ENCODE results near the gene RNF207.

DNA sequence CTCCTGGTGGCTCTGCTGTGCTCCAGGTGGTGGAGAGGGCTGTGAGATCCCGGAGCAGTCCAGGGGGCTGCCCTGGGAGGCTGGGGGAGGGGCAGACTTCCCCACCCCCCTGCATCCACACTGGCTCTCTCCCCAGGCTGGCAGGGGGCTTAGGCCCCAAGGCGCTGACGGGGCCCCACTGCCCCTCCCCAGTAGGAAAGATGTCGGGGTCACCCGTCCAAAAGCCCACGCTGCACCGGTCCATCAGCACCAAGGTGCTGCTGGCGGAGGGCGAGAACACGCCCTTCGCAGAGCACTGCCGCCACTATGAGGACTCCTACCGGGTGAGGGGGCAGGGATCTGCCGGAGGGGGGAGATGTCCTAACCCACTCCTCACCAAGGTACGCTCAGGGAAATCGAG lies 5.8 kb downstream of the RNF207 start:
- TF ChIP-seq, protein P1, sequence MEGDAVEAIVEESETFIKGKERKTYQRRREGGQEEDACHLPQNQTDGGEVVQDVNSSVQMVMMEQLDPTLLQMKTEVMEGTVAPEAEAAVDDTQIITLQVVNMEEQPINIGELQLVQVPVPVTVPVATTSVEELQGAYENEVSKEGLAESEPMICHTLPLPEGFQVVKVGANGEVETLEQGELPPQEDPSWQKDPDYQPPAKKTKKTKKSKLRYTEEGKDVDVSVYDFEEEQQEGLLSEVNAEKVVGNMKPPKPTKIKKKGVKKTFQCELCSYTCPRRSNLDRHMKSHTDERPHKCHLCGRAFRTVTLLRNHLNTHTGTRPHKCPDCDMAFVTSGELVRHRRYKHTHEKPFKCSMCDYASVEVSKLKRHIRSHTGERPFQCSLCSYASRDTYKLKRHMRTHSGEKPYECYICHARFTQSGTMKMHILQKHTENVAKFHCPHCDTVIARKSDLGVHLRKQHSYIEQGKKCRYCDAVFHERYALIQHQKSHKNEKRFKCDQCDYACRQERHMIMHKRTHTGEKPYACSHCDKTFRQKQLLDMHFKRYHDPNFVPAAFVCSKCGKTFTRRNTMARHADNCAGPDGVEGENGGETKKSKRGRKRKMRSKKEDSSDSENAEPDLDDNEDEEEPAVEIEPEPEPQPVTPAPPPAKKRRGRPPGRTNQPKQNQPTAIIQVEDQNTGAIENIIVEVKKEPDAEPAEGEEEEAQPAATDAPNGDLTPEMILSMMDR (IDR thresholded peaks at IDR 0.05; ENCODE audit: low read depth, low read length) = no peak
- TF ChIP-seq POLR2A (IDR thresholded peaks at IDR 0.05; ENCODE audit: extremely low read depth, insufficient read length) = no peak
